HK-2 (cell line): ENCODE data around the gene EIF4ENIF1.
"Not testable (repeated sequence)": the region's sequence is repeated elsewhere in the genome, so short reads cannot be mapped to it uniquely, and the experiment has no call there.

Experiments
- DNase-seq: peaks from one replicate; pipeline ENCODE4 v3.0.0-alpha.2; 2018; ENCODE audit not compliant: unreplicated experiment

Gene EIF4ENIF1

DNA sequence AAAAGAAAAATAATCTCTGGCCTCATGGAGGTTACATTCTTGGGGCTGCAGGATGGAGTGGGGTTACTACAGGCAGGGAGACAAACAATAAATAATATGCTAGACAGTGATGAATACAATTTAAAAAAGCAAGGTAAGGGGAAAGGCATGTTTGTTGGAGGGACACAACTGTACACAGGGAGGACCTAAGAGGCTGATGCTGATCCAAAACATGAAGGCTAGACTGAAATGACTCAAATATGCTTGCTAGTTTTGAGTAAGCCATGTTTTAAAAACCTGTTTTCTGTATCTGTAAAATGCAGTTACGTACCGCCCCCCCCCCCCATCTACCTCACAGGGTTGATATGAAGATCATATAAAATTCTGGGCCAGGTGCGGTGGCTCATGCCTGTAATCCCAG is 44.0 kb downstream of the EIF4ENIF1 start:
- DNase-seq, result no peak

DNA sequence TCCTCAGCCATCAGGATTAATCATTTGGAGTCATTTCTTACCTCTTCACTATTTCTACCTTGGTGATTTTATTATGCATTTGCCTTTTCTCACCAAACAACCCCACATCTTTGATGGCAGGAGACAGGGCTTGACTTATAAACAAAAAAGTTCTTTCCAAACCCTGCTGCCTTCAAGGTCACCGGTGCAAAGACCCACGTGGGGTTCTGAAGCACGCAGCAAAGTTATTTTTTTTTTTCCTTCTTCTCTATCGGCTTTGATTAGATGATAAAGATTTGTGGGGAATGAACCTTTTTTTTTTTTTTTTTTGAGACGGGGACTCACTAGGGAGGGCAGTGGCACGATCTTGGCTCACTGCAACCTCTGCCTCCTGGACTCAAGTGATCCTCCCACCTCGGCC is 46.1 kb downstream of the EIF4ENIF1 start:
- DNase-seq, result no peak

GRCh38 chr22:31442768-31443489 is 46.7 kb downstream of the EIF4ENIF1 start:
- no peak for DNase-seq

GRCh38 chr22:31441652-31442051 is 48.0 kb downstream of the EIF4ENIF1 start:
- DNase-seq, result no peak

- DNase-seq, result no peak
Measured at GRCh38 chr22:31440681-31441080, 49.0 kb downstream of the EIF4ENIF1 start.

GRCh38 chr22:31439808-31440207 is 49.8 kb downstream of the EIF4ENIF1 start:
- no peak for DNase-seq

DNA sequence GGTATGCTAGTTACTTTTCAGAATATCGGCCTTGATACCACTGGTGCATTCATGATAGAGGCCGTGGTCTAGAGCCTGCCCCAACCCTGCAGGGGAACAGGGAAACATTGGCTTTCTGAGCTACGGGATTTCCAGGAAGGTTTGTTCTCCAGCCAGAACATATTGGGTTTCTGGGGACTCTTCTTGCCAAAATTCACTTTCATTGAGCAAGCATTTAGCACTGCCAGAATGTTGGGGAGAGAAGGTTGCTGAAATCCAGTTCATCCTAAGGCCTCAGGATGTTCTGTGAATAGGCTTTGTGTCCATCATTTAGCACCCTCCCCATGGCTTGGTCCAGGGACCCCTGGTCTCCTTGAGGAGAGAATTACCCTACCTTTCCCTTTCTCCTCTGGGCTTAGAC is 53.5 kb downstream of the EIF4ENIF1 start:
- DNase-seq, result no peak

DNA sequence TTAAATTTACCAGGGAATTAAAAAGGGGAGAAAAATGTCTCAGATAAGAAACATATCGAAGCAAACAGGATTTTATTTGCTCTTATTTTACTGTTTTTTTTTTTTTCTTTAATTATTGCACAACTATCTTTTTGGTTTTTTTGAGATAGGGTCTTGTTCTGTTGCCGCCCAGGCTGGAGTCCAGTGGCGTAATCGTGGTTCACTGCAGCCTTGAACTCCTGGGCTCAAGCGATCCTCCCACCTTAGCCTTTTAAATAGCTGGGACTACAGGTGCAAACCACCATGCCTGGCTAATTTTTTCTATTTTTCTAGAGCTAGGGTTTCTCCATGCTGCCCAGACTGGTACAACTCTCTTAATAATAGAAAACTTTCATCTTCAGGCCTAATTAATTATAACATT is 57.7 kb downstream of the EIF4ENIF1 start:
- DNase-seq, result no peak

- DNase-seq, result no peak
Measured at GRCh38 chr22:31425331-31426050, 64.2 kb downstream of the EIF4ENIF1 start.

GRCh38 chr22:31402350-31402749 is 87.3 kb downstream of the EIF4ENIF1 start:
- not testable (repeated sequence) for DNase-seq

- DNase-seq, result no peak
Measured at GRCh38 chr22:31400023-31400397, 89.6 kb downstream of the EIF4ENIF1 start.

DNA sequence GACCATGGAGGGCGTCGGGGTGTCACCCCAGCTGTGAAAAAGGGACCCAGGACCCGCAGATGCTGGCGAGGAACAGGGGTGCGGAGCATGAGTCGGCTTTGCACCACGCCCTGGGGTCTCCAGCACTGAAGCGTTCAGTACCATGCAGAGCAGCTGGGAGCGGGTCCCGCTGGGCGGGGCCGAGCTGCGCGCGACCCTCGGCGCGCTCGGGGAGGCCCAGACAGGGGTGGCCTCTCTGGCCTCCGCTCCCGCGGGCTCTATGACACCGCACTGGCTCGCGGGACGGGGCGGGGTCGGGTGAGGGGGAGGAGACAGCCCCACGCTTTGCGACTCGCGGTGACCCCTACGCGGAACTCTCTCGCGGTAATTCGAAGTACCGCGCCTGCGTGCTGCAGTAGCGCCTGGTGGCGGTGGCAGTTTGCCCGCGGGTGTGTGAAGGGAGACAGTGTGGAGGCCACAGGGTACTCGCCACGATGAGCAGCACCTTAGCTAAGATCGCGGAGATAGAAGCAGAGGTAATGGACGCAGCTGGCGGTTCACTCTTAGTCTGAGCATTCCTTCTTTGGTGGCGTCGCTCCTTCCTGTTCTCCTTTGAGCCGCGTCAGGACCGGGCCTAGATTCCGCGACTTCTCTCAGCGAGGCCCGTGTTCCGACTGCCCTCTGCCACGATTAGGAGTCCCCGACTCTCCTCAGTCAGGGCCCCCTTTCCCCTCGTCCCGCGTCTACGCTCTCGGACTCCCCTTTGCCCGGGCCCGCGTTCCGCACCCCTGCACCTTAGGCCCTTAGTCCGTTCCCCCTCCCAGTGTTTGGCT is 90.2 kb downstream of the EIF4ENIF1 start, which contains the start of gene DRG1:
Gene DRG1, plus strand, starts transcription at position 394 of the 812 bp plus-strand sequence. Its CDS starts 80 bp downstream, at position 474.
- DNase-seq, result peak; percentile 93

- no peak for DNase-seq
Measured at GRCh38 chr22:31398231-31398630, 91.4 kb downstream of the EIF4ENIF1 start.

GRCh38 chr22:31394326-31394725 is 95.3 kb downstream of the EIF4ENIF1 start:
- DNase-seq, result no peak

- no peak for DNase-seq
Measured at GRCh38 chr22:31393893-31394292, 95.7 kb downstream of the EIF4ENIF1 start.
